Spleen (tissue), 7 donors: ENCODE data around the gene AKR1B15.

Experiments
- CTCF ChIP-seq, 11 experiments: fragments of 200-600 bp in 7 of 11; fragments of 450-650 bp in 4 of 11; sonication (generic) in 4 of 11; IDR thresholded peaks in 8 of 11; conservative IDR thresholded peaks in 3 of 11; 1 replicate in 7 of 11; 2 replicates in 4 of 11; pipeline versions ENCODE4 v1.4.0 to v1.8.0; 2016 to 2021; ENCODE audit warnings: antibody characterized with exemption in 11 of 11, inconsistent platforms in 4 of 11, mild to moderate bottlenecking in 1 of 11
- POLR2AphosphoS5 ChIP-seq, 3 donors: sonication (generic); formaldehyde crosslinking; IDR thresholded peaks; one replicate each; pipeline ENCODE4 v1.5.1; 2017; ENCODE audit warnings: antibody characterized with exemption in 3 of 3
- donor health status: DM: no; HTN: no; CAD: no; lungs with moderate emphysema.
- donor health status: DM: no; HTN: no; CAD: no.
- donor health status: DM: no; HTN: no; CAD: no.

GRCh38 chr7:134584290-134584689, 35.4 kb downstream of the AKR1B15 start:
- TF ChIP-seq CTCF (IDR thresholded peaks at IDR 0.05 in 8 of 11, conservative IDR thresholded peaks at IDR 0.05 in 3 of 11): no peak
- no peak for TF ChIP-seq POLR2AphosphoS5 (IDR thresholded peaks at IDR 0.05)
